Suprapubic skin (tissue), 4 donors: ENCODE measurements around the gene TMEM208.

Experiments
- EP300 ChIP-seq: sonication (generic); formaldehyde crosslinking; IDR thresholded peaks from one replicate; pipeline ENCODE4 v1.6.1; 2017; ENCODE audit warnings: antibody characterized with exemption
- POLR2A ChIP-seq, 2 donors: fragments of 450-650 bp; IDR thresholded peaks; one replicate each; pipeline ENCODE4 v1.6.1; 2017; ENCODE audit warnings: antibody characterized with exemption in 2 of 2, mild to moderate bottlenecking in 2 of 2, moderate library complexity in 2 of 2
- POLR2AphosphoS5 ChIP-seq, 3 donors: sonication (generic); formaldehyde crosslinking; IDR thresholded peaks; one replicate each; pipeline ENCODE4 v1.6.1; 2017; ENCODE audit warnings: antibody characterized with exemption in 3 of 3
- TF ChIP-seq, protein P1 (sequence below), 2 donors: fragments of 200-600 bp in 1 of 2; fragments of 450-650 bp in 1 of 2; sonication (generic) in 1 of 2; IDR thresholded peaks; one replicate each; pipeline ENCODE4 v1.5.1; 2016 to 2019; ENCODE audit warnings: antibody characterized with exemption in 2 of 2, mild to moderate bottlenecking in 1 of 2, moderate library complexity in 1 of 2

DNA sequence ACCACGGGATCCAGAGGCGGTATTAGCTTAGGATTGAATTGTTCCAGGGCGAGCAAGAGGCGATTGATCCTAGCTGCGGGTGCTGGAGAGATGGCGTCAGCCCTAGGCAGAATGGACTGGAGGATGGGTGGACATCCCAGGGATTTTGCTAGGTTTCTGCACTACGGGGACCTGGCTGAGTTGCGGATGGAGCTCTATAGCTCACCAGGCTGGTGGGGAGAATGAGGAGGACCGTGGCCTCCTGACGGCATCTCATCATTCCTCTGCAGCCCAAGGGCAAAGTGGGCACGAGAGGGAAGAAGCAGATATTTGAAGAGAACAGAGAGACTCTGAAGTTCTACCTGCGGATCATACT lies 614 bp downstream of the TMEM208 start:
- TF ChIP-seq, protein P1, sequence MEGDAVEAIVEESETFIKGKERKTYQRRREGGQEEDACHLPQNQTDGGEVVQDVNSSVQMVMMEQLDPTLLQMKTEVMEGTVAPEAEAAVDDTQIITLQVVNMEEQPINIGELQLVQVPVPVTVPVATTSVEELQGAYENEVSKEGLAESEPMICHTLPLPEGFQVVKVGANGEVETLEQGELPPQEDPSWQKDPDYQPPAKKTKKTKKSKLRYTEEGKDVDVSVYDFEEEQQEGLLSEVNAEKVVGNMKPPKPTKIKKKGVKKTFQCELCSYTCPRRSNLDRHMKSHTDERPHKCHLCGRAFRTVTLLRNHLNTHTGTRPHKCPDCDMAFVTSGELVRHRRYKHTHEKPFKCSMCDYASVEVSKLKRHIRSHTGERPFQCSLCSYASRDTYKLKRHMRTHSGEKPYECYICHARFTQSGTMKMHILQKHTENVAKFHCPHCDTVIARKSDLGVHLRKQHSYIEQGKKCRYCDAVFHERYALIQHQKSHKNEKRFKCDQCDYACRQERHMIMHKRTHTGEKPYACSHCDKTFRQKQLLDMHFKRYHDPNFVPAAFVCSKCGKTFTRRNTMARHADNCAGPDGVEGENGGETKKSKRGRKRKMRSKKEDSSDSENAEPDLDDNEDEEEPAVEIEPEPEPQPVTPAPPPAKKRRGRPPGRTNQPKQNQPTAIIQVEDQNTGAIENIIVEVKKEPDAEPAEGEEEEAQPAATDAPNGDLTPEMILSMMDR (IDR thresholded peaks at IDR 0.05) = no peak
- no peak for TF ChIP-seq POLR2A (IDR thresholded peaks at IDR 0.05)
- TF ChIP-seq POLR2AphosphoS5 (IDR thresholded peaks at IDR 0.05) = no peak
- no peak for TF ChIP-seq EP300
